Activated T-helper 1 cell treated with anti-CD3 and anti-CD28 coated beads, Interleukin-2, amount 50 U/mL, for 16 hours (primary cell): ENCODE measurements around the gene MBNL1.

Experiments used
- DNase-seq, 2 donors: peaks; one replicate each; pipeline ENCODE4 v3.0.0-alpha.2; 2020; ENCODE audit warnings: low read depth in 1 of 2, low spot score in 1 of 2

MBNL1 gene

GRCh38 chr3:152271501-152272236 lies 2.9 kb downstream of the MBNL1 start:
- DNase-seq = no peak

DNA sequence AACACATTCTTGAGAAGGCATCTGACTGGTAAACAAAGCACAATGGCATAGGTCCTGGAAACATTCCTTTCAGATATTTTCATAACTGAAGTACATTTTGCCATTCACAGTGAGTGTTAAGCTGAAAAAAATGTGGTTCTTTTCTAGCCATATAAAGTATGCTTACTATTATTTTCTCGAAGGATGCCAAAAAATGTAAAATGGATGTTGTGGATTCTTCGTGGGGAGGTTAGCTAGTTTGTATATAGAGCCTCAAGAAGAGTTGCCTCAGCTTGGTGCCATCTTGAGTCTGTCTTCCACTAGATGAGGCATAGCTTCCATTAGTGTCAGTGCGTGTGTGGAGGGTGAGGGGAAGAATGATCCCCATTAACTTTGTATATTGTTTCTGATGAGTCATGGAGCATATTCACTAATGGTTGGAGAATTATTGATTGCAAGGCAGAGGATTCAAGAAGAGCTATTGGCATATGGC lies 4.1 kb downstream of the MBNL1 start:
- DNase-seq = no peak

DNA sequence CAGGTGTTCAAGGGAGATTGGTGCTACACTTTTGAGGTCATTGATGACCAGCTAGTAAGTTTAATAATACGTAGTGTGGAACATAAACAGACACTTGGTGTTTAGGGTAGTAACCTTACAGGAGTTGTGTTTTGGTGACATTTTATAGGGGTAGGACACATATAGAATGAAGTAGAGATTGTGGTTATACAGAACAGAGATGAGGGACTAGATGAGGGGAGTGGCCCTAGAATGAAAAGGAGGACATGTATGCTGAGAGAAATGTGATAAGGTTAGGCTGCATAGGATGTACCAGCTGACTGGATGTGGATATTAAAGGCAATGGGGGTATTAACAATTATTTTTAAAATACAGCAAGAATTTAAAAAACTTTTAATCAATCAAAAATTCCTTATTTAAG lies 8.0 kb downstream of the MBNL1 start:
- DNase-seq = no peak

DNA sequence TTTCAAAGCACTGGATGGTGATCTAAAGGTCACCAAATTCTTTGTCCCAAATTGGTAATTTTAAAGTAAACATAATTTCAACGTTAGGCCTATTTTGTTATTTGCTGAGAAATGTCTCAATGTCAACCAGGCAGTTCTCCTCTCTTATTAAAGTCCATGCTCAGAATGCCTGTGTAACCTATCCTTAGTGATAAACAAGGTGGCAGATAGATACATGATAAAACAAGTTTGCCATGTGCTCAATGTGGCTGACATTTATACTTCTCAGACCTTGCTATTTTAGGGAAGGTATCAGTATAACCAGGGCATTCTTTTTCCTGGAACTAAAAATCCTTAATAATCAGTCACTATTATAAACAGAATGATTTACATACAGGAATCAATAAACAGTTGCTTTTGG lies 8.5 kb downstream of the MBNL1 start:
- no peak for DNase-seq

DNA sequence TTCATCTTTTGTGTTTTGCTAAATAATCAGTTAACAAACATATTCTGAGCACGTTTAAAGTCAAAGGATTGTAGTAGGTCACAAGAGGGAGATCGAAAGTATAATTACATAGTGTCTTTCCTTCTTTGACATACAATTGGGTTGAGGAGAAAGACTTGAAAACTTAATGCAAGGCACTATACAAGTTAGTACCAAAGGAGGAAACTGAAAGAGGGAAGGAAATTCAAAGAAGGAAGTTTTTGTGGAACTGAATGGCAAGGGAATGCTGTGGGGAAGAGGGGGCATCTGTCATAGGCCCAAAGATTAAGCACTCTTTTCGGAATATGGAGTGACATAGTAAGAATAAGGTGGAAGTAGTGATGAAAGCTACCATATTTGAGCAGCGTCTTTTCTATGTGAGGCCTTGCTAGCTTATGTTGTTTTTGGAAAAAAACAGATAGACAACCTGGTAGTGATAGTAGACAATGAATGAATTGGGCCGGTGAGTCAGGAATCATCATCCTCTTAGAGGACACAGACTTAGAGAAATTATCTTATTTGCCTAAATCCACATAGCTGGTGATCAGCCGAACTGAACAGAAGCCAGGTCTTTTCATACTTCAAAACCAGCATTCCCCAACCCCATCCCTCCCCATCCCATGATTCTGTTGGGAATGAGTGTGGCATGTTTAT lies 10.2 kb downstream of the MBNL1 start:
- DNase-seq = no peak

- DNase-seq = no peak
Measured at GRCh38 chr3:152279479-152279878, 10.8 kb downstream of the MBNL1 start.

DNA sequence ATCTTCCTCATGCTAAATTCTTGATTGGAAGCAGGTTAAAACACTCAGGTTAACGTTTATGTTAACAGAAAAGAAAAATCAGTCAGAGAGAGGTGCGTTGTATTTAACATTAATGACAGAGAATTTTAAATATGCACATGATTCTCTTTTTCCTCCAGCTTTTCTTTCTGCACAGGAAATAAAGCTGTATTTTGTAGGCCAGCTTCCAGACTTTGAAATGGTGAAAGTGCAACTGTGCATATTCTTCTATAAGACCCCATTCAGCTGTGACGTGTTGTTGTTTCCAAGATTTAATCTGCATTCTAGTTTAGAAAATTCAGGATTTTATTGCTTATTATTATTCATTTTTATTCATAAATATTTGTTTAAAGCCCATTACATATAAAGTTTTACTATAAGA lies 11.8 kb downstream of the MBNL1 start:
- DNase-seq = no peak

DNA sequence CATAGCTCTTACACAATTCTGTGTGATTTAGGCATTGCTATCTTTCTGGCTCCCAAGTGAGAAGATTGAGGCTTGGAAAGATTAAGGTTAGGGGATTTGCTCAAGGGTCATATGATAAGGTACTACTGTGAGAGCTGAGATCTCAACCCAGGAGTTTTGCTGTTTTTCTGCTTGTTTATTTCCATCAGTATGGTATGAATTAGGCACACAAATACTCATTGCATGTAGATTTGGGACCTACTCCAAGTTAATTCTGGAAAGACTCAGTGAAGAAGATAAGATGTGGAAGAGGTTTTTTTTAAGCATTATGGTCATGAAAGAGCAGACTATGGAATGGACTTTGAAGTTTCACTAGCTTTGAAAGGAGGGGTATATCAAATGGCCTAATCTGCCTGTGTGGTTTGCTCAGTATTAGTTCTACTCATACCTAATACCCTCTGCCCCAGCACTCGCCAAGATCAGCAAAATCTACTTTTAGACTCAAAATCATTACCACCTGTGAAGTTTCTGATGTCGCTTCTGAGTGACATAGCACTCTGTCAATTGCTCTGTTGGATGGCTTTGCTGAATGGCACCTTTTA lies 12.5 kb downstream of the MBNL1 start:
- DNase-seq = no peak

GRCh38 chr3:152282813-152283212 lies 14.1 kb downstream of the MBNL1 start:
- DNase-seq = no peak

DNA sequence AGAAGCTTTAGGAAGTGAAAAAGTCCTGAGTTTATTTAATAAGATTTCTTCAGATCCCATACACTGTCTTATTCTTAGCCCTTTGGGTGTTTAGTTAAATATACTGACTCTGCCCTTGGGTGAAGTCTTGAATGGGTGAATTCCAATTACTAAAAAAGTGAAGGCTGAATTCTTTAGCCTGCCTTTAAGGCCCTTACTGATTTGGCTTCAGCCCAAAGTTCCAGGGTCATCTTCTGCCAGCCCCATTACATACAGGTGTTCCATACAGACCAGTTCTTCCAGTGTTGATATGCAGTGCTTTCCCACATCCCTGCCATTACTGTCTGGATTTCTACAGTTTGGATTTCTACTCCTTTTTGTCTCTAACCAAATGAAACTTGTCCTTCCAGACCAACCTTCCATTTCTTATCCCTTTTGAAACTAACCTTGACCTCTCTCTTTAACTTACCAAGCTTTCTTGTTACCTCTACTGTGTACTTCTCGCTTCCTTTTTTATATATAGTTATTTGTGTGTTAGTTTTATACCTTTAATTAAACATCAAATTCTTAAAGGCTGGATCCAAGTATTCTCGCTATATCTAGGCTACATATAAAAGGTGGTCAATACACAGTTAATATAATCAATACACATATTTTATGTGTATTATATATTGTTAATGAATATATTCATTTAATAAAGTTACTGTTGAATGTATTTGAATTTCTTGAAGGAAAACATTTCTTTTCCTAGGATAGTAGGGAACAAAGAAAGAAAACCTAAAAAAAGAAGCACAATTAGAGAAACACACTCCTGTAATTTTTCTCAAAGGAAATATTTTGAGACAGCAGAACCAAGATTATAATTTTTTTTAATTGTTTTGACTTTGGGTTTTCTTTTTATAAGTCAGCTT lies 15.0 kb downstream of the MBNL1 start:
- no peak for DNase-seq

GRCh38 chr3:152284906-152285305 lies 16.2 kb downstream of the MBNL1 start:
- no peak for DNase-seq

GRCh38 chr3:152285509-152285908 lies 16.8 kb downstream of the MBNL1 start:
- DNase-seq = no peak

DNA sequence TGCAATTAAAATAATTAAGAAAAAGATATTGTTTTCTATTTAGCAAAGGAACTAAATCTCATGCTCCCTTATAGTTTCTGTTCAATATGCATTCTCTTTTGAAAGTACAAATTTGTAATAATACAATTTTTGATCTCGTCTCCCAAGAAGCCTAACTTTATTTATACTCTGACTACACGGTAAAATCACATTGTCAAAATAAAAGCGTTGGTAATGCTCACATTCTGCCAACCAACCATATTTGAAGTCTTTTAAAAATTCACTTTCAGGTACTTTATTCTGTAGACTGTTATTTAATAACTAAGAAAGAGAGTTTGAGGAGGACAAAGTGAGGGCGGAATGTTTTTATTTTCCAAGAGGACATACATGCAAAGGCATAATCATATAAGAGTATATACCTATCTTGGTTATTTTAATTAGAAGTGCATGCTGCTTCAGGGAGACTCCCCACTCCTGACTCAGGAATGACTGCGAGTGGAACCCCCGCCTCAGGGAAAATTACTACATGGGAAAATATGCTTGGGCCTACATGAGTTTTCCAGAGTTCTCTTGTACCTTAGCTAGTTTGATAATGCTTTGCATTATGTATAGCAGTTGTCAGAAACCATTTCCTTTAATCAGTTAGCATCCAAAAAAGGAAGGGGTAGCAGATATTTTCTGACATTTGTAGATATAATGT lies 19.3 kb downstream of the MBNL1 start:
- no peak for DNase-seq

DNA sequence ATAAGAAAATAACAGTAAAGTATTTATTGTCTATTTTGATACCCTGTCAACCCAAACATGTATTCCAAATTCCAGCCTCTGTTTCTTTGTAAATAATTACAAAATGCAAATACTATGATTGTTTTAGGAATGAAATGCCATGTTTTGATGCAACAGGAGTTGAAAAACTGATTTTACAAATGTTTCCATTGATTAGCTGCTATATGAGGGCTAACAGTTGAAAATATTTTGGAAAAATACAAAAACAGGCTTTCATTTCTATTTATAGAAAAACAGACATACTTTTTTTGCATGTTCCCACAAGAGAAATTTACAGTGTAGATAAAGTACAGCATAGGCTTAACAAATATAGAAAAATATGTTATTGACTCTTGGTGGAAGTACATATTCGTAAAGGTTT lies 20.0 kb downstream of the MBNL1 start:
- DNase-seq = no peak

- DNase-seq = no peak
Measured at GRCh38 chr3:152289708-152290107, 21.0 kb downstream of the MBNL1 start.

DNA sequence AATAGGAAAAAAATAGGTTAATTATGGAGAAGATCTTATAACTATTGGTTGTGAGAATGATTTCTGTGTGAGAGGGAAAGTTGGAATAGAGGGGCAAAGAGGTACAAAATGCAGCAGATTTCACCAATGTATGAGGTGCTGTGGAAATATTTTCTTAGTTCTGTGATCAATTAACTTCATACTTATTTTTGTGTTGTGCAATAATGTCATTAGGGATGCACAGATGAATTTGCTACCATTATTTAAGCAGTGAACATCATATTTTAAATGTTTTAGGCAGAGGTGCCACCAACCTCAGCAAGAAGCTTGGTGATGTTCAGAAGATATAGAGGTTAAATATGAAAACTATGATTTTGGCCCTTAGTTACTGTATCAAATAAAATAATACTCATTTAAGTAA lies 21.6 kb downstream of the MBNL1 start:
- DNase-seq = no peak

DNA sequence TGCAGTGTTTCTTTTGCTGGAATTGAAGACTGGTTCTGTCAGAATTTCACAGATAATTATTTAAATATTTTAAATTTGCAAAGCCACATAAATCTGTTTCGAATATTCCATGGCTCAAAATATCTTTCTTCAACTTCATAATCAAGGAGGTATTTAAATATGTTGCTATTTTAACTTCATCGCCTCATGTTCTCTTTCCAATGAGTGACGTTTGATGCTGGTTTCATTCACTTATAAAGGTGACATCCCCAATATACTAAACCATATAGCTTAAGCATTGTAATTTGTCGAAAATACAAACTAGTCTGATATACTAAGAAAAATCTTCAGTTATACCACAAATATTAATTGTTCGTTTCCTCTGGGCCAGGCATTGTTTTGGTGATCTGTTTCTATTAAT lies 22.5 kb downstream of the MBNL1 start:
- no peak for DNase-seq

DNA sequence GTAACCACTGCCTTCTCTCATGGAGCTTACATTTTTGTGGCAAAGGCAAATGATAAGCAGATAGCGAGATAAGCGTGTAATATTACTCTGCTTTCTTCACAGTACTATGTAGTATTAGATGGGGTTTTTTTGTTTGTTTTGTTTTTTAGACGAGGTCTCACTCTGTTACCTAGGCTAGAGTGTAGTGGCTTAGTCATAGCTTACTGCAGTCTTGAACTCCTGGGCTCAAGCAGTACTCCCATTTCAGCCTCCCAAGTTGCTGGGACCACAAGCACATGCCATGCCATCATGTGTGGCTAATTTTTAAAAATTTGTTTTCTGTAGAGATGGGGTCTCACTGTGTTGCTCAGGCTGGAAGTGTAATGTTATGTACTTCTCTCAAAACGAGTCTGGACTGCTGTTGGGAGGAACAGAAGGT lies 22.9 kb downstream of the MBNL1 start:
- no peak for DNase-seq

DNA sequence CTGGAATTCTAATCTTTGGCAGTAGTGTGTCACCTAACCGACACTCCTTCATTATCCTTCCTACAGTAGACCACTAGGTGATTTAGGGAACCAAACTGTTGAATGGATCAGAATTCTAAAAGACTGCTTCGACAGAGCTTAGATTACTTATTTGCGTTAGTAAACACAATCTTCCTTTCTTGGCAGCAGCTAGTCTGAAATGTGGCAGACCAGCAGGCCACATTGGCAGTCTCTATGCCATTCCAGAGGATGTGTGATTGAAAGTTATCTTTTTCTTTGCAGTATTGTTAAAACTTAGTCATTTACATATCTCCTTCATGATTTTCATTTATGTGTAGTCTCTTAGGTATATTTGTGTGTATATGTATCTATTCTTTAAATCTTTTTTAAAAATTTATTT lies 23.6 kb downstream of the MBNL1 start:
- DNase-seq = no peak

GRCh38 chr3:152293347-152294006 lies 24.7 kb downstream of the MBNL1 start:
- no peak for DNase-seq
